CD4-positive, alpha-beta T cell treated with Interleukin-12 subunit alpha and Interleukin-12 subunit beta, for 1 hour (primary cell): Measurements from ENCODE around the gene IFNA8.
"Not testable (repeated sequence)": the region's sequence is repeated elsewhere in the genome, so short reads cannot be mapped to it uniquely, and the experiment has no call there.

Experiments
- DNase-seq: peaks from one replicate; pipeline ENCODE4 v3.0.0-alpha.2; 2020

Gene IFNA8

GRCh38 chr9:21429191-21429590 lies 20.3 kb downstream of the IFNA8 start:
- no peak for DNase-seq

GRCh38 chr9:21432672-21433425 lies 23.9 kb downstream of the IFNA8 start:
- DNase-seq: no peak

GRCh38 chr9:21434202-21435014 lies 25.5 kb downstream of the IFNA8 start:
- DNase-seq: peak; percentile 54

DNA sequence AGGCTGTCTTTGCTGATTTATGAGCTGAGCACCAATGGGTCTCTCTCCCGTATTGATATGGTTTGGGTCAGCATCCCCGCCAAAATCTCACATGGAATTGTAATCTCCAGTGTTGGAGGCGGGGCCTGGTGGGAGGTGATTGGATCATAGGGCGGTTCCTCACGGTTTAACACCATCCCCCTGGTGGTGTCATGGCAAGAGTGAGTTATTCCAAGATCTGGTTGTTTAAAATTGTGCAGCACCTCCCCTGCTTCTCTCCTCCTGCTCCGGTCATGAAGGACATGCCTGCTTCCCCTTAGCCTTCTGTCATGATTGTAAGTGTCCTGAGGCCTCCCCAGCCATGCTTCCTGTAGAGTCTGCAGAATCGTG lies 26.1 kb downstream of the IFNA8 start:
- not testable (repeated sequence) for DNase-seq

GRCh38 chr9:21440139-21440538 lies 31.2 kb downstream of the IFNA8 start, which contains the start of gene IFNA1:
TSS of gene IFNA1 (plus strand) at chr9:21440439. CDS start at chr9:21440508, 69 bp downstream.
- no peak for DNase-seq

- DNase-seq: peak; percentile 60
Measured at GRCh38 chr9:21443849-21444625, 35.1 kb downstream of the IFNA8 start.

GRCh38 chr9:21449312-21449711 lies 40.4 kb downstream of the IFNA8 start:
- DNase-seq: not testable (repeated sequence)

GRCh38 chr9:21450733-21451394 lies 41.9 kb downstream of the IFNA8 start:
- DNase-seq: no peak

DNA sequence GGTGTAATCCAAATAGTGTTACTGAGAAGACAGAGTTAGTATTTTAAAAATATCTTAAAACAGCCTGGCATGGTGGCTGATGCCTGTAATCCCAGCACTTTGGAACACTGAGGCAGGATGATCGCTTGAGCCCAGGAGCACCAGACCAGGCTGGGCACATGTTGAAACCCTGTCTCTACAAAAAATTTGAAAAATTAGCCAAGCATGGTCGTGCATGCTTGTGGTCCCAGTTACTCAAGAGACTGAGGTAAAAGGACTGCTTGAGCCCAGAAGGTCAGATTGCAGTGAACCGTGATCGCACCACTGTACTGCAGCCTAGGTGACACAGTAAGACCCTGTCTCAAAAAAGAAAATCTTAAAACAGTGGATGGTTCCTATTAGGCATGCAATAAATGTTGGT lies 43.8 kb downstream of the IFNA8 start:
- DNase-seq: no peak

- DNase-seq: no peak
Measured at GRCh38 chr9:21454149-21454548, 45.2 kb downstream of the IFNA8 start.

DNA sequence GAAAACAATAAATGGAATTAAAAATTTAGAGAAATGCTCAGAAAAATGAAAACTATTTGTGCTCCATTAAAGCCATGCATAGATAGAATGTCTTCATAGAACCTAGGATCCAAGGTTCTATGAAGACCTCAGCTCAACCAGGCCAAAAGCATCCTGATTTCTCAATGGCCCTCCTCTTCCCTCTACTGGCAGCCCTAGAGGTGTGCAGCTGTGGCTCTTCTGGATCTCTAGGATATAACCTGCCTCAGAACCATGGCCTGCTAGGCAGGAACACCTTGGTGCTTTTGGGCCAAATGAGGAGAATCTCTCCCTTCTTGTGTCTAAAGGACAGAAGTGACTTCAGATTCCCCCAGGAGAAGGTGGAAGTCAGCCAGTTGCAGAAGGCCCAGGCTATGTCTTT lies 46.4 kb downstream of the IFNA8 start:
- peak; percentile 47 for DNase-seq
